GM12878 (cell line): Measurements from ENCODE around the gene PLXNC1. TPM values are rescaled to one million over a fixed set of nuclear protein-coding genes. Genes with fewer than 3 reads are reported as not detected.

ENCODE experiments used
- ATAC-seq: fragments of 200-7000 bp; cut with Tn5 transposase; 3 replicates; pipeline ENCODE4 v1.9.1; 2020; ENCODE audit warnings: mild to moderate bottlenecking, moderate library complexity
- BruUV-seq: library from RNA; stranded (reverse); fragments of 400-500 nt; replicated peaks from 2 replicates; lab custom pipeline; 2021; lab: Mats Ljungman, UMichigan
- CTCF ChIA-PET: fragments of 300-600 bp; sonication (Branson Sonifier 250); formaldehyde crosslinking; extraction: SDS; loops from one replicate; lab custom pipeline; 2021; ENCODE audit warnings: inconsistent platforms; lab: Yijun Ruan, JAX
- POLR2A ChIA-PET: fragments of 350-600 bp; formaldehyde crosslinking; extraction: SDS; loops from one replicate; lab custom pipeline; 2021; ENCODE audit warnings: inconsistent platforms; lab: Charles Lee
- RAD21 ChIA-PET: fragments of 300-600 bp; sonication (Branson Sonifier 250); formaldehyde crosslinking; loops from one replicate; lab custom pipeline; 2023; ENCODE audit warnings: antibody characterized with exemption; ENCODE audit not compliant: unreplicated experiment; lab: Charles Lee
- SMC1A ChIA-PET: fragments of 300-600 bp; sonication (Branson Sonifier 250); formaldehyde crosslinking; loops from one replicate; lab custom pipeline; 2023; ENCODE audit not compliant: unreplicated experiment, uncharacterized antibody; lab: Charles Lee
- DNase-seq: peaks from one replicate; pipeline ENCODE4 v3.0.0-alpha.2; 2011; ENCODE audit warnings: low read depth, low spot score
- FAIRE-seq: peaks from 3 replicates; lab custom pipeline; 2011; peaks lifted over from hg19 to GRCh38; lab: Jason Lieb, UNC
- H2AFZ ChIP-seq: 2 replicates; pipeline ENCODE4 v1.6.0; 2011; ENCODE audit warnings: low read depth, low read length, control low read depth; ENCODE audit not compliant: control insufficient read depth
- H3K27ac ChIP-seq: 2 replicates; pipeline ENCODE4 v1.5.1; 2011; ENCODE audit warnings: control low read depth; ENCODE audit not compliant: control insufficient read depth, insufficient read depth
- H3K27me3 ChIP-seq, 2 experiments: replicated peaks in 1 of 2; 2 replicates each; pipeline versions ENCODE4 v1.6.0 to v1.6.1; 2011; ENCODE audit warnings: low read length in 1 of 2; ENCODE audit not compliant: control insufficient read depth in 2 of 2, insufficient read depth in 2 of 2
- H3K36me3 ChIP-seq, 2 experiments: 2 replicates each; pipeline ENCODE4 v1.5.1; 2011; ENCODE audit warnings: low read length in 1 of 2; ENCODE audit not compliant: control insufficient read depth in 2 of 2, insufficient read depth in 2 of 2
- H3K4me1 ChIP-seq: 2 replicates; pipeline ENCODE4 v1.6.1; 2011; ENCODE audit warnings: mild to moderate bottlenecking, low read length, moderate library complexity, mixed read lengths; ENCODE audit not compliant: control insufficient read depth, insufficient read depth
- H3K4me2 ChIP-seq: 2 replicates; pipeline ENCODE4 v1.6.0; 2011; ENCODE audit warnings: control low read depth; ENCODE audit not compliant: control insufficient read depth, insufficient read depth
- H3K4me3 ChIP-seq: fragments of 200-600 bp; sonication (generic); 2 replicates; pipeline ENCODE4 v1.5.1; 2016
- H3K79me2 ChIP-seq: 2 replicates; pipeline ENCODE4 v1.6.0; 2011; ENCODE audit warnings: low read length; ENCODE audit not compliant: control insufficient read depth, insufficient read depth
- H3K9ac ChIP-seq: 2 replicates; pipeline ENCODE4 v1.8.0; 2011; ENCODE audit warnings: low read length, control low read depth, mixed read lengths; ENCODE audit not compliant: control insufficient read depth, insufficient read depth
- H3K9me3 ChIP-seq: replicated peaks from 3 replicates; pipeline ENCODE4 v1.5.1; 2011; ENCODE audit warnings: mild to moderate bottlenecking, low read length; ENCODE audit not compliant: control insufficient read depth, insufficient read depth
- H4K20me1 ChIP-seq: 2 replicates; pipeline ENCODE4 v1.6.0; 2011; ENCODE audit not compliant: control insufficient read depth, insufficient read depth
- CHD1 ChIP-seq: IDR thresholded peaks from 2 replicates; pipeline ENCODE4 v1.6.1; 2012; ENCODE audit warnings: low read depth, low read length, improper control_type of control experiment
- CUX1 ChIP-seq: IDR thresholded peaks from 2 replicates; pipeline ENCODE4 v1.6.1; 2012; ENCODE audit warnings: improper control_type of control experiment, low read depth, low read length; ENCODE audit not compliant: insufficient replicate concordance
- MAX ChIP-seq: IDR thresholded peaks from 2 replicates; pipeline ENCODE4 v1.6.1; 2012; ENCODE audit warnings: low read depth, low read length, improper control_type of control experiment
- PAX8 ChIP-seq: fragments of 450-650 bp; IDR thresholded peaks from 2 replicates; pipeline ENCODE4 v1.6.1; 2017; ENCODE audit warnings: mild to moderate bottlenecking, moderate library complexity
- POLR2AphosphoS5 ChIP-seq: IDR thresholded peaks from 2 replicates; pipeline ENCODE4 v1.6.1; 2011; ENCODE audit warnings: mild to moderate bottlenecking, low read length, inconsistent platforms
- SPI1 ChIP-seq: IDR thresholded peaks from 2 replicates; pipeline ENCODE4 v1.6.1; 2011; ENCODE audit warnings: low read depth, mild to moderate bottlenecking, low read length, moderate library complexity, borderline replicate concordance; ENCODE audit not compliant: insufficient read depth
- ZNF592 ChIP-seq: fragments of 450-650 bp; IDR thresholded peaks from 2 replicates; pipeline ENCODE4 v1.6.1; 2017; ENCODE audit warnings: mild to moderate bottlenecking, moderate library complexity
- WGBS: methylation state at CpG from one replicate; pipeline ENCODE4 v1.1.6; 2016; ENCODE audit warnings: low lambda C conversion rate; ENCODE audit not compliant: insufficient replicate concordance, insufficient coverage; ENCODE audit errors: missing lambda C conversion rate; 5-methylcytosine and 5-hydroxymethylcytosine counted together
- in situ Hi-C: fragments of 300-500 bp; cut with MboI; formaldehyde crosslinking; loops from 9 replicates; pipeline ENCODE4 v1.14.3; 2018; ENCODE audit warnings: mixed read lengths
- intact Hi-C: fragments of 100-400 bp; cut with micrococcal nuclease; formaldehyde crosslinking; loops from one replicate; pipeline ENCODE4 v1.14.2; 2022; ENCODE audit not compliant: unreplicated experiment
- polyA plus RNA-seq, 11 experiments: library from polyadenylated mRNA; depleted of rRNA in 4 of 11; unstranded in 6 of 11; stranded (reverse) in 5 of 11; fragments of >200 nt; fragmentation: Nextera tagmentation in 4 of 11; fragmentation: Illumina TruSeq in 1 of 11; extraction: Ambion mirVana in 4 of 11; extraction: Trizol in 1 of 11; gene quantifications; 1 replicate in 1 of 11; 2 replicates in 10 of 11; pipeline versions ENCODE4 v1.2.1 to v1.2.3, GENCODE V29; 2011 to 2016; ENCODE audit warnings: inconsistent platforms in 2 of 11, missing spikeins in 2 of 11, low read depth in 1 of 11
- total RNA-seq, 4 experiments: library from RNA; depleted of rRNA in 3 of 4; stranded (reverse); fragments of >200 nt in 3 of 4; fragmentation: Illumina TruSeq in 1 of 4; extraction: Trizol in 1 of 4; gene quantifications; 2 replicates each; pipeline versions ENCODE4 v1.2.1 to v1.2.3, GENCODE V29; 2013 to 2021
- TF ChIP-seq, protein P1 (sequence below): fragments of 450-650 bp; formaldehyde crosslinking; IDR thresholded peaks from 2 replicates; pipeline ENCODE4 v1.5.0; 2022; ENCODE audit warnings: mild to moderate bottlenecking, missing genetic modification characterization

The PLXNC1 gene
- total and polyA plus RNA-seq, 10 of the 15 experiments (the other 5 are each of a cell fraction or from before 2014, with no cell fraction given), result 5.2 to 41.2 (median 24.6) TPM

DNA sequence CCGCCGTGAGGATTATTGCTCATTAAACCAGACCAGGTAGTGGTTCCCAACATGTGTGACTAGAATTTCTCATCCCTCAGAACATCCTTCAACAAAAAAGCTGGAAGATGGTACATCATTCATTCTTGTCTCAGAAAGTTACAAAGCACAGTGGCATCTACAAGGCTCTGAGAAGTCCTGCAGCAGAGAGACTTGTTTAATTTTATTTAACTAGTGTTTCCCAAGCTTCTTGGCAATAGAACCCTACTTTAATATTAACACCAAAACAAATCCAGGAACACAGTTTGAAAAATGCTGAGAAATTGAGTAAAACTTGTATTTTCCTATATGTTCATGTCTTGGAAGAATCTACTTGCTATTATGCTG lies 54.8 kb downstream of the PLXNC1 start:
- Histone ChIP-seq H3K4me3 (no peak overlapping the region), H4K20me1 (no peaks in the 10 kb centered on the region), H3K4me2 (no peak overlapping the region), H3K4me1 (peaks cover 37% of the 10 kb centered on the region), H3K27ac (no peak overlapping the region), H3K9ac (no peak overlapping the region), H2AFZ (no peak overlapping the region), H3K27me3 (no peaks in the 10 kb centered on the region), H3K36me3 (peaks cover 0 to 3% of the 10 kb centered on the region in 2 experiments; a peak in 2 of 4 replicates), H3K9me3 (no peaks in the 10 kb centered on the region), H3K79me2 (peaks cover 25% of the 10 kb centered on the region)
- ChIA-PET CTCF (interaction anchor here (2.0 to 4.4 kb wide), 2 partner anchors 26 to 52 kb away, joined by 6 to 27 read pairs; no protein-coding TSS in a partner anchor), RAD21 (interaction anchor here (7.7 to 9.5 kb wide), 2 partner anchors 28 to 53 kb away, joined by 107 to 113 read pairs; partner anchors contain the start of gene PLXNC1), POLR2A (interaction anchor here (0.6 to 7.2 kb wide), 4 partner anchors 12 to 55 kb away, joined by 3 to 41 read pairs (median 4); no protein-coding TSS in a partner anchor), SMC1A (interaction anchor here (1.4 to 13.0 kb wide), 5 partner anchors 10 to 48 kb away, joined by 6 to 238 read pairs (median 93); partner anchors contain the start of gene PLXNC1)
- in situ Hi-C loops (no loop called here), intact Hi-C loops (no loop called here)
- WGBS, result 65% methylated on average over 2 of the region's 2 CpGs
- FAIRE-seq (no peak), ATAC-seq (no peak), DNase-seq (no peak)
- no peak for TF ChIP-seq POLR2AphosphoS5
- TF ChIP-seq CUX1, result no peak
- TF ChIP-seq PAX8, result no peak
- TF ChIP-seq, protein P1, sequence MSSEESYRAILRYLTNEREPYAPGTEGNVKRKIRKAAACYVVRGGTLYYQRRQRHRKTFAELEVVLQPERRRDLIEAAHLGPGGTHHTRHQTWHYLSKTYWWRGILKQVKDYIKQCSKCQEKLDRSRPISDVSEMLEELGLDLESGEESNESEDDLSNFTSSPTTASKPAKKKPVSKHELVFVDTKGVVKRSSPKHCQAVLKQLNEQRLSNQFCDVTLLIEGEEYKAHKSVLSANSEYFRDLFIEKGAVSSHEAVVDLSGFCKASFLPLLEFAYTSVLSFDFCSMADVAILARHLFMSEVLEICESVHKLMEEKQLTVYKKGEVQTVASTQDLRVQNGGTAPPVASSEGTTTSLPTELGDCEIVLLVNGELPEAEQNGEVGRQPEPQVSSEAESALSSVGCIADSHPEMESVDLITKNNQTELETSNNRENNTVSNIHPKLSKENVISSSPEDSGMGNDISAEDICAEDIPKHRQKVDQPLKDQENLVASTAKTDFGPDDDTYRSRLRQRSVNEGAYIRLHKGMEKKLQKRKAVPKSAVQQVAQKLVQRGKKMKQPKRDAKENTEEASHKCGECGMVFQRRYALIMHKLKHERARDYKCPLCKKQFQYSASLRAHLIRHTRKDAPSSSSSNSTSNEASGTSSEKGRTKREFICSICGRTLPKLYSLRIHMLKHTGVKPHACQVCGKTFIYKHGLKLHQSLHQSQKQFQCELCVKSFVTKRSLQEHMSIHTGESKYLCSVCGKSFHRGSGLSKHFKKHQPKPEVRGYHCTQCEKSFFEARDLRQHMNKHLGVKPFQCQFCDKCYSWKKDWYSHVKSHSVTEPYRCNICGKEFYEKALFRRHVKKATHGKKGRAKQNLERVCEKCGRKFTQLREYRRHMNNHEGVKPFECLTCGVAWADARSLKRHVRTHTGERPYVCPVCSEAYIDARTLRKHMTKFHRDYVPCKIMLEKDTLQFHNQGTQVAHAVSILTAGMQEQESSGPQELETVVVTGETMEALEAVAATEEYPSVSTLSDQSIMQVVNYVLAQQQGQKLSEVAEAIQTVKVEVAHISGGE (CRISPR knock-in tag), result no peak
- no peak for TF ChIP-seq CHD1
- TF ChIP-seq MAX, result no peak
- no peak for TF ChIP-seq ZNF592
- TF ChIP-seq SPI1, result no peak
- BruUV-seq, result no TSS peak
